MM.1S (cell line): Measurements from ENCODE around the gene ZNF556.

Experiments
- DNase-seq: peaks from one replicate; pipeline ENCODE4 v3.0.0-alpha.2; 2015
- H2AFZ ChIP-seq: fragments of 300-600 bp; sonication (generic); 2 replicates; pipeline ENCODE4 v1.6.0; 2016; ENCODE audit warnings: antibody characterized with exemption, low read length
- H3F3A ChIP-seq: fragments of 300-600 bp; sonication (generic); 2 replicates; pipeline ENCODE4 v1.6.1; 2016; ENCODE audit warnings: mild to moderate bottlenecking, antibody characterized with exemption, low read length, moderate library complexity, mixed read lengths; ENCODE audit not compliant: insufficient read depth
- H3K27ac ChIP-seq: fragments of 300-600 bp; sonication (generic); 2 replicates; pipeline ENCODE4 v1.5.1; 2016; ENCODE audit warnings: mild to moderate bottlenecking, low read length
- H3K27me3 ChIP-seq: fragments of 300-600 bp; sonication (generic); replicated peaks from 2 replicates; pipeline ENCODE4 v1.6.0; 2016; ENCODE audit warnings: low read length; ENCODE audit not compliant: insufficient read depth
- H3K36me3 ChIP-seq: fragments of 300-600 bp; sonication (generic); replicated peaks from 2 replicates; pipeline ENCODE4 v1.6.1; 2016; ENCODE audit warnings: mild to moderate bottlenecking, low read length, mixed read lengths; ENCODE audit not compliant: insufficient read depth
- H3K4me1 ChIP-seq: fragments of 300-600 bp; sonication (generic); 2 replicates; pipeline ENCODE4 v1.6.1; 2016; ENCODE audit warnings: low read length, mixed read lengths
- H3K4me2 ChIP-seq: fragments of 300-600 bp; sonication (generic); 2 replicates; pipeline ENCODE4 v1.6.0; 2016; ENCODE audit warnings: low read depth, low read length
- H3K4me3 ChIP-seq: fragments of 300-600 bp; sonication (generic); 2 replicates; pipeline ENCODE4 v1.5.1; 2016; ENCODE audit warnings: low read length, mixed read lengths
- H3K79me2 ChIP-seq: fragments of 300-600 bp; sonication (generic); 2 replicates; pipeline ENCODE4 v1.6.1; 2016; ENCODE audit warnings: mixed run types, low read length, mixed read lengths
- H3K9ac ChIP-seq: fragments of 300-600 bp; sonication (generic); 2 replicates; pipeline ENCODE4 v1.6.1; 2016; ENCODE audit warnings: low read length, mixed read lengths
- H3K9me2 ChIP-seq: fragments of 300-600 bp; sonication (generic); replicated peaks from 2 replicates; pipeline ENCODE4 v1.6.1; 2016; ENCODE audit warnings: mild to moderate bottlenecking, low read length, mixed read lengths; ENCODE audit not compliant: insufficient read depth
- H3K9me3 ChIP-seq: fragments of 300-600 bp; sonication (generic); replicated peaks from 2 replicates; pipeline ENCODE4 v1.6.1; 2016; ENCODE audit warnings: mild to moderate bottlenecking, low read length, mixed read lengths; ENCODE audit not compliant: insufficient read depth
- H4K20me1 ChIP-seq: fragments of 300-600 bp; sonication (generic); 2 replicates; pipeline ENCODE4 v1.6.1; 2016; ENCODE audit warnings: mild to moderate bottlenecking, low read length, moderate library complexity, mixed read lengths; ENCODE audit not compliant: insufficient read depth
- EZH2 ChIP-seq: fragments of 300-600 bp; sonication (generic); optimal IDR thresholded peaks from 2 replicates; pipeline ENCODE3; 2017; ENCODE audit warnings: low read depth, mild to moderate bottlenecking, antibody characterized with exemption, low read length, mixed read lengths
- EZH2phosphoT487 ChIP-seq: fragments of 300-600 bp; sonication (generic); IDR thresholded peaks from 2 replicates; pipeline ENCODE4 v1.6.1; 2018; ENCODE audit warnings: antibody characterized with exemption, low read length
- TF ChIP-seq, protein P1 (sequence below): fragments of 300-600 bp; sonication (generic); IDR thresholded peaks from 2 replicates; pipeline ENCODE4 v1.5.1; 2016; ENCODE audit warnings: antibody characterized with exemption, low read length, mixed read lengths

The ZNF556 gene

DNA sequence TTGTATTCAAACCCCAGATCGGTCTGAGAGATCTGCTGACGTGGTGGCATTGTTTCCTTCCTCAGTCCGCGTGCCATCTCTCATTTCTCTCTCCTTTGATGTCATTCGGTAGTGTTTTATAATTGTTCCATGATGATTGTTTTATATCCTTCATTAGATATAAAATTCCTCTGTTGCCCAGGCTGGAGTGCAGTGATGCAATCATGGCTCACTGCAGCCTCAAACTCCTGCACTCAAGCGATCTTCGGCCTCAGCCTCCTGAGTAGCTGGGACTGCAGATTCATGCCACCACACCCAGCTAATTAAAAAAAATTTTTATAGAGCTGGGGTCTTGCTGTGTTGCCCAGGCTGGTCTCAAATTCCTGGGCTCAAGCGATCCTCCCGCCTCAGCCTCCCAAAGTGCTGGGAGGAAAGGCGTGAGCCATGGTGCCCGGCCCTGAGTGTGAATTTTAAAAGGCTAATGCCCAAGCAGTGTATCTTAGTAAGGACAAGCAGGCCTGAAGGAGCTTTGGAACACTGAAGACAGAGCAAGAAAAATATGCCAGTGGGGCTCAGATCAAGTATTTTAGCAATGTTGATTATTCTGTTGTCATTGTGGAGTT, 38.9 kb downstream of the ZNF556 start:
- no peaks in the 10 kb centered on the region for H3K4me1 ChIP-seq
- H3K36me3 ChIP-seq: no peaks in the 10 kb centered on the region
- H3K4me3 ChIP-seq: no peak overlapping the region
- no peak for DNase-seq
- H2AFZ ChIP-seq: no peak overlapping the region
- H3K9me2 ChIP-seq: no peaks in the 10 kb centered on the region
- TF ChIP-seq EZH2 (no peak), EZH2phosphoT487 (no peak)
- TF ChIP-seq, protein P1, sequence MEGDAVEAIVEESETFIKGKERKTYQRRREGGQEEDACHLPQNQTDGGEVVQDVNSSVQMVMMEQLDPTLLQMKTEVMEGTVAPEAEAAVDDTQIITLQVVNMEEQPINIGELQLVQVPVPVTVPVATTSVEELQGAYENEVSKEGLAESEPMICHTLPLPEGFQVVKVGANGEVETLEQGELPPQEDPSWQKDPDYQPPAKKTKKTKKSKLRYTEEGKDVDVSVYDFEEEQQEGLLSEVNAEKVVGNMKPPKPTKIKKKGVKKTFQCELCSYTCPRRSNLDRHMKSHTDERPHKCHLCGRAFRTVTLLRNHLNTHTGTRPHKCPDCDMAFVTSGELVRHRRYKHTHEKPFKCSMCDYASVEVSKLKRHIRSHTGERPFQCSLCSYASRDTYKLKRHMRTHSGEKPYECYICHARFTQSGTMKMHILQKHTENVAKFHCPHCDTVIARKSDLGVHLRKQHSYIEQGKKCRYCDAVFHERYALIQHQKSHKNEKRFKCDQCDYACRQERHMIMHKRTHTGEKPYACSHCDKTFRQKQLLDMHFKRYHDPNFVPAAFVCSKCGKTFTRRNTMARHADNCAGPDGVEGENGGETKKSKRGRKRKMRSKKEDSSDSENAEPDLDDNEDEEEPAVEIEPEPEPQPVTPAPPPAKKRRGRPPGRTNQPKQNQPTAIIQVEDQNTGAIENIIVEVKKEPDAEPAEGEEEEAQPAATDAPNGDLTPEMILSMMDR: no peak
- H3K9me3 ChIP-seq: no peaks in the 10 kb centered on the region
- no peak overlapping the region for H3K9ac ChIP-seq
- H3F3A ChIP-seq: no peaks in the 10 kb centered on the region
- no peak overlapping the region for H3K27ac ChIP-seq
- H3K79me2 ChIP-seq: no peaks in the 10 kb centered on the region
- no peaks in the 10 kb centered on the region for H4K20me1 ChIP-seq
- H3K4me2 ChIP-seq: no peak overlapping the region
- peaks cover 74% of the 10 kb centered on the region for H3K27me3 ChIP-seq

DNA sequence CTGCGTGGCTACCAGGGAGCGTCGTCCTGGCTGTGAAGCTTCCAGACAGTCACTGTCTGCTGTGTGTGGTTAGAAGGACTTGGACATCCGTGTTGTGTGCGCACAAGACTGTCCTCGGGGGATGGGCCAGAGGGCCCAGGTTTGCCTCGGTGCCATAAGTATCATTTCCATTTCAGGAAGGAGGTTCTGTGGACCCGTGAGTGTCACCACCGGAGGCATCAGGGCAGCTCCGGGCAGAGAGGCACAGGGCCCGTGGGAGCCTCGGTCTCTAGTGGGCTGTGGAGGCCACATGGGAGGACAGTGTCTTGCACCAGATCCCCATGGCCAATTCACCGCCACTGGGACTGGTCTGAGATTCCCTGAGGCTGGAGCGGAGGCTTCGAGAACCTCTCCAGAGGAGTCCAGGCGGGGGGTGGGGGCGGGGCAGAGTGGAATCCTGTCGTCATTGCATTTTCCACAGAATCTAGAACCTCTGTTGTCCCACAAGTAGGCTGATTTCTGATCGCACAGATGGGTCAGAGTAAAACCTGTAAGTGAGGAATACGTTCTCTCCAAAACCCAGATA, 39.6 kb downstream of the ZNF556 start:
- Histone ChIP-seq H3K27ac (no peak overlapping the region), H3K9me3 (no peaks in the 10 kb centered on the region), H3K4me1 (no peaks in the 10 kb centered on the region), H3K27me3 (peaks cover 79% of the 10 kb centered on the region), H3K4me3 (no peak overlapping the region), H3K4me2 (no peak overlapping the region), H3K79me2 (no peaks in the 10 kb centered on the region), H3K9me2 (no peaks in the 10 kb centered on the region), H3K36me3 (no peaks in the 10 kb centered on the region), H3F3A (no peaks in the 10 kb centered on the region), H3K9ac (no peak overlapping the region), H2AFZ (no peak overlapping the region), H4K20me1 (no peaks in the 10 kb centered on the region)
- TF ChIP-seq, protein P1: no peak
- TF ChIP-seq EZH2 (no peak), EZH2phosphoT487 (no peak)
- no peak for DNase-seq

DNA sequence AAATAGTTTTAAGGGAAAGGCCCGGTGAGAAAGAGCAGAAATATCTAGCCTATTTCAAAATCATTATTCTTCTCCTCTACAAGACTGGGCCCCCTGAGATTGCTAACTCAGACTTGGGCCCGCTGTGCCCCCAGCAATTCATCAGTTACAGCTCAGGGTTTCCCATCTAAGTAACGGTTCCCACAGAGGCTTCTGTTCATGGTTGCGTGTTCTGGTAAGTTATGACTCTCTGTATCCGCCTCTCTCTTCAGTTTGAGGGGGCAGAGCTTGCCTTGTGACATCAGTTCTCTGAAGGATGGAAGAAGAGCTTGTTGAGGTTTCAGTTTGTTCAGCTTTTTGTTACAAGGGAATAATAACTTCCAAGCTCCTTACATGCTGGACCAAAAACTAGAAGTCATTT, 45.2 kb downstream of the ZNF556 start:
- H3K9me2 ChIP-seq: no peaks in the 10 kb centered on the region
- H3K9me3 ChIP-seq: no peaks in the 10 kb centered on the region
- H3K4me2 ChIP-seq: no peak overlapping the region
- TF ChIP-seq, protein P1: no peak
- TF ChIP-seq EZH2phosphoT487 (no peak), EZH2 (no peak)
- H3K79me2 ChIP-seq: no peaks in the 10 kb centered on the region
- no peak for DNase-seq
- H3K9ac ChIP-seq: no peak overlapping the region
- H3F3A ChIP-seq: no peaks in the 10 kb centered on the region
- no peaks in the 10 kb centered on the region for H4K20me1 ChIP-seq
- H3K36me3 ChIP-seq: no peaks in the 10 kb centered on the region
- H2AFZ ChIP-seq: no peak overlapping the region
- no peak overlapping the region for H3K4me3 ChIP-seq
- peaks cover 81% of the 10 kb centered on the region for H3K27me3 ChIP-seq
- H3K27ac ChIP-seq: no peak overlapping the region
- no peaks in the 10 kb centered on the region for H3K4me1 ChIP-seq
